Smooth muscle cell (in vitro differentiated cells): ENCODE results near the gene DDX21. TPM values are rescaled to one million over a fixed set of nuclear protein-coding genes. Genes with fewer than 3 reads are reported as not detected.
"Not testable (repeated sequence)": the region's sequence is repeated elsewhere in the genome, so short reads cannot be mapped to it uniquely, and the experiment has no call there.

ENCODE experiments used
- DNase-seq: peaks from one replicate; lab custom pipeline; 2025; ENCODE audit not compliant: unreplicated experiment; lab: John Stamatoyannopoulos, UW
- H2AFZ ChIP-seq: fragments of 200-600 bp; sonication (generic); 2 replicates; pipeline ENCODE4 v1.6.0; 2016; ENCODE audit warnings: antibody characterized with exemption, low read depth, mild to moderate bottlenecking
- H3F3A ChIP-seq: fragments of 200-600 bp; sonication (generic); 2 replicates; pipeline ENCODE4 v1.6.0; 2017; ENCODE audit warnings: antibody characterized with exemption, low read depth
- H3K27ac ChIP-seq: fragments of 200-600 bp; sonication (generic); 2 replicates; pipeline ENCODE4 v1.5.1; 2016; ENCODE audit warnings: low read depth, mild to moderate bottlenecking
- H3K27me3 ChIP-seq: fragments of 200-600 bp; sonication (generic); 2 replicates; pipeline ENCODE4 v1.6.1; 2016; ENCODE audit warnings: low read depth, mild to moderate bottlenecking
- H3K36me3 ChIP-seq: fragments of 200-600 bp; sonication (generic); 2 replicates; pipeline ENCODE4 v1.5.1; 2016; ENCODE audit warnings: low read depth
- H3K4me1 ChIP-seq: fragments of 200-600 bp; sonication (generic); 2 replicates; pipeline ENCODE4 v1.5.1; 2016; ENCODE audit warnings: low read depth
- H3K4me2 ChIP-seq: fragments of 200-600 bp; sonication (generic); 2 replicates; pipeline ENCODE4 v1.6.0; 2016; ENCODE audit warnings: mild to moderate bottlenecking
- H3K4me3 ChIP-seq: fragments of 200-600 bp; sonication (generic); 2 replicates; pipeline ENCODE4 v1.5.1; 2016; ENCODE audit warnings: mild to moderate bottlenecking
- H3K79me2 ChIP-seq: fragments of 200-600 bp; sonication (generic); 2 replicates; pipeline ENCODE4 v1.6.0; 2016; ENCODE audit warnings: low read depth, mild to moderate bottlenecking
- H3K9ac ChIP-seq: fragments of 200-600 bp; sonication (generic); 2 replicates; pipeline ENCODE4 v1.6.0; 2016; ENCODE audit warnings: low read depth
- H3K9me3 ChIP-seq: fragments of 200-600 bp; sonication (generic); replicated peaks from 2 replicates; pipeline ENCODE4 v1.5.1; 2016; ENCODE audit warnings: low read depth
- H4K20me1 ChIP-seq: fragments of 200-600 bp; sonication (generic); 2 replicates; pipeline ENCODE4 v1.6.0; 2016; ENCODE audit warnings: low read depth
- CTCF ChIP-seq: fragments of 200-600 bp; sonication (generic); IDR thresholded peaks from 2 replicates; pipeline ENCODE4 v1.5.1; 2017; ENCODE audit warnings: borderline replicate concordance, mild to moderate bottlenecking, antibody characterized with exemption; ENCODE audit not compliant: insufficient read depth, poor library complexity, severe bottlenecking
- WGBS: methylation state at CpG from one replicate; pipeline ENCODE4 v1.1.7; 2016; ENCODE audit warnings: low lambda C conversion rate; 5-methylcytosine and 5-hydroxymethylcytosine counted together
- polyA plus RNA-seq: library from polyadenylated mRNA; unstranded; fragments of >200 nt; fragmentation: Nextera tagmentation; extraction: Ambion mirVana; gene quantifications from 2 replicates; pipeline ENCODE4 v1.2.1, GENCODE V29; 2016
- total RNA-seq: library from RNA; depleted of rRNA; stranded (reverse); fragments of >200 nt; gene quantifications from 2 replicates; pipeline ENCODE4 v1.2.3, GENCODE V29; 2014

Gene DDX21
- total and polyA plus RNA-seq, 2 experiments from 2014 or later = 9.9 to 47.7 TPM

- Histone ChIP-seq H3K4me2 (no peak overlapping the region), H3K4me1 (no peaks in the 10 kb centered on the region), H2AFZ (no peak overlapping the region), H3K4me3 (no peak overlapping the region), H3K79me2 (peaks cover 5% of the 10 kb centered on the region), H4K20me1 (no peaks in the 10 kb centered on the region), H3K9me3 (no peaks in the 10 kb centered on the region), H3F3A (peaks cover 3% of the 10 kb centered on the region), H3K36me3 (peaks cover 47% of the 10 kb centered on the region), H3K27ac (no peak overlapping the region), H3K27me3 (no peaks in the 10 kb centered on the region), H3K9ac (no peak overlapping the region)
- TF ChIP-seq CTCF = no peak
- 90% methylated on average over 5 of the region's 5 CpGs for WGBS
- DNase-seq = no peak
Observed at GRCh38 chr10:68973975-68974374, 18.0 kb downstream of the DDX21 start.

GRCh38 chr10:68975936-68976473 is 20.0 kb downstream of the DDX21 start:
- not testable (repeated sequence) for H3K9ac ChIP-seq, H3K27me3 ChIP-seq, H3K79me2 ChIP-seq, H3K4me3 ChIP-seq, H3K9me3 ChIP-seq, DNase-seq, H2AFZ ChIP-seq, H3K4me1 ChIP-seq, H3F3A ChIP-seq, H3K4me2 ChIP-seq, H4K20me1 ChIP-seq, H3K27ac ChIP-seq
- peaks cover 60% of the 10 kb centered on the region for H3K36me3 ChIP-seq
- 100% methylated on average over 5 of the region's 5 CpGs for WGBS

GRCh38 chr10:68979738-68980137 is 23.8 kb downstream of the DDX21 start:
- DNase-seq, H3F3A ChIP-seq, H3K27ac ChIP-seq, H3K79me2 ChIP-seq, H3K27me3 ChIP-seq, H3K4me1 ChIP-seq, H4K20me1 ChIP-seq, H3K4me2 ChIP-seq, H3K9ac ChIP-seq, H3K4me3 ChIP-seq, H2AFZ ChIP-seq, H3K9me3 ChIP-seq: not testable (repeated sequence)
- H3K36me3 ChIP-seq = peaks cover 51% of the 10 kb centered on the region
- WGBS = 93% methylated on average over 6 of the region's 6 CpGs

GRCh38 chr10:68981074-68981473 is 25.1 kb downstream of the DDX21 start:
- Histone ChIP-seq H2AFZ (no peak overlapping the region), H3K4me1 (no peaks in the 10 kb centered on the region), H3K9ac (no peak overlapping the region), H4K20me1 (no peaks in the 10 kb centered on the region), H3K9me3 (no peaks in the 10 kb centered on the region), H3K27ac (no peak overlapping the region), H3K36me3 (peaks cover 51% of the 10 kb centered on the region), H3K4me2 (no peak overlapping the region), H3K27me3 (no peaks in the 10 kb centered on the region), H3K4me3 (no peak overlapping the region), H3K79me2 (peaks cover 5% of the 10 kb centered on the region), H3F3A (peaks cover 7% of the 10 kb centered on the region)
- WGBS = 93% methylated on average over 1 of the region's 1 CpG
- DNase-seq = no peak
- TF ChIP-seq CTCF = peak; percentile 23

GRCh38 chr10:68982389-68982788 is 26.4 kb downstream of the DDX21 start:
- Histone ChIP-seq H4K20me1 (no peaks in the 10 kb centered on the region), H3K4me3 (no peak overlapping the region), H3K9me3 (no peaks in the 10 kb centered on the region), H3K36me3 (peaks cover 47% of the 10 kb centered on the region), H3K9ac (no peak overlapping the region), H2AFZ (no peak overlapping the region), H3K4me1 (no peaks in the 10 kb centered on the region), H3K79me2 (no peaks in the 10 kb centered on the region), H3K27ac (no peak overlapping the region), H3K27me3 (no peaks in the 10 kb centered on the region), H3K4me2 (no peak overlapping the region), H3F3A (peaks cover 7% of the 10 kb centered on the region)
- WGBS = 97% methylated on average over 11 of the region's 11 CpGs
- no peak for DNase-seq
- no peak for TF ChIP-seq CTCF
